ENCODE results near the gene SOHLH2. TPM values are rescaled to one million over a fixed set of nuclear protein-coding genes. Genes with fewer than 3 reads are reported as not detected.
A peak's percentile ranks its signal among the peaks of the same experiment; 100 is the strongest.

SOHLH2 gene
- total RNA-seq, 1 experiment from 2014 or later: 2.7 TPM

- Histone ChIP-seq H3K4me3 (no peak overlapping the region), H3K9me3 (replicated peaks) (no peaks in the 10 kb centered on the region), H3K4me1 (peaks cover 47% of the 10 kb centered on the region), H3K27me3 (no peaks in the 10 kb centered on the region), H3K36me3 (no peaks in the 10 kb centered on the region), H3K27ac (no peak overlapping the region)
- no peak for DNase-seq
These were observed 54.1 kb downstream of the SOHLH2 start for GRCh38 chr13:36160297-36160696.

DNA sequence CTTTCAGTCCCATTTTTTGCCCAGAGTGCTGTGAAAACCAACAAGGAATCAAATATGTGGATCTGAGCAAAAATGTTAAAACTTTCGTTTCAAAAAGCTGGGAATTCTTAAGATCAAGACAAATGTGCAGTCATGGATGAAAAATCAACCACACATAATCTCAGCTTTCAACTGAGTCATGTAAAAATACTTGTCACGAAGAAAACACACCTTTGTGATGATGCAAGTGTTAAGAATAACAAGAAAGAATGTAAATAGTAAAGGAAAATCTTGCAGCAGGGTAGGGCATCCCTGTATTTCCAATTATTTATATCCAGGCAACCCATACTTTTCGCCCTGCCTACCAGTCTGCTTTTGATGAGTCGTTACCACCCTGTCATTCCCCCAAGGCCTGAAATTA is 55.7 kb downstream of the SOHLH2 start:
- Histone ChIP-seq H3K4me1 (peaks cover 38% of the 10 kb centered on the region), H3K4me3 (no peak overlapping the region), H3K9me3 (replicated peaks) (no peaks in the 10 kb centered on the region), H3K27ac (no peak overlapping the region), H3K27me3 (no peaks in the 10 kb centered on the region), H3K36me3 (no peaks in the 10 kb centered on the region)
- no peak for DNase-seq

DNA sequence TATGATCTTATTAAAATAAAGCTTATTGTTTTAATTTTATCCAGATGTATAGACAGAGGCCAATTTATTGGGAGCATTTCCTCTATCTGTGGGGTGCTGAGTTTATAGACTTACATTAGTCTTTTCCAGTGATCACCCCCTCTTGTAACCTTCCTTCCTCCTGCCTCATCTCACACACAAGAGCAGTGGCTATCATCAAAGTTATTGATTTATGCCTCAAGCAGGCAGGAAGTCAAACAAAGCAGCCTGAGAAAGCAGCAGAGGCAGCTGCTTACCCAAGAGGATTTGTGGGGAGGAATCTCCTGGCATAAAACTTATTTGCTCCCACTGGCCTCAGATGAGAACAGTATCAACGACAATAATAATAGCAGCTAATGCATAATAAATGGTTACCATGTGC is 56.9 kb downstream of the SOHLH2 start:
- peaks cover 33% of the 10 kb centered on the region for H3K4me1 ChIP-seq
- H3K4me3 ChIP-seq: no peak overlapping the region
- H3K27ac ChIP-seq: no peak overlapping the region
- DNase-seq: peak in 1 of 2 experiments; percentile 52
- no peaks in the 10 kb centered on the region for H3K27me3 ChIP-seq
- no peaks in the 10 kb centered on the region for H3K9me3 ChIP-seq (replicated peaks)
- H3K36me3 ChIP-seq: no peaks in the 10 kb centered on the region

DNA sequence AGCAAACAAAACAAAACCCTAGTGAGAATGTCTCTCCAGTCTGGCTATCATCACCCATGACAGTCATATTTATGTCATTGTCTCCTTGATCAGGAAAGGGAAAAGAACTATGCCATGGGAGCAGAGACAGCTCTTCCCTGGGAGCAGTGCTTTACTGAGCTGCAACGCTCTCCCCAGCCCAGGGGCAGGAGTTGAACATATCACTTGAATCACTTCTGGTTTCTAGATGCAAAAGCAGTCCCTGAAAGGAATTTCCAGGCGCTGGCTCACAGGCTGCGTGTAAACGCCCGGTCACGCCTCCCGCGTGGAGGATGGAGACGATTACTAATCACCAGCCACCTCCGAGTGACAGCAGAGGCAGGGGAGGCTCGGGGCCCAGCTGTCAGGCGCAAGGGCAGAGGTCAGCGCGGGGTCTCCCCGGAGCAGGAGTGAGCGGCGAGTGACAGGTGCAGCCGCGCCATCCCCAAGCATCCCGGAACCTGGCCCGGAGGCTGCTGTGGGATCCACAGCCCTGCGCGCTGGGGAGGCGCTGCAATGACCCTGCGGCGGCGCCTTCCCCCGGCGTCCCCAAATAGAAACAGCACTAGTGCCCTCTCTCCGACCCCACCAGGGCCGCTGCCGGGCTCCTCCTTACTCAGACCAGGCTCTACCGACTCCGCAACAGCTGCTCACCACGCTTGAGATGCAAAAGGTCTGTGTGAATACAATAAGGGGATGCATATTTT is 59.6 kb downstream of the SOHLH2 start:
- Histone ChIP-seq H3K27ac (peak overlapping the region; percentile 89), H3K9me3 (replicated peaks) (peaks cover 3% of the 10 kb centered on the region; the same call in 1 of the 2 replicates), H3K4me3 (peak overlapping the region; percentile 46), H3K27me3 (no peaks in the 10 kb centered on the region), H3K4me1 (peaks cover 33% of the 10 kb centered on the region), H3K36me3 (no peaks in the 10 kb centered on the region)
- DNase-seq: peak; percentile 96 to 97

- no peaks in the 10 kb centered on the region for H3K36me3 ChIP-seq
- peaks cover 3% of the 10 kb centered on the region; the same call in 1 of the 2 replicates for H3K9me3 ChIP-seq (replicated peaks)
- H3K4me1 ChIP-seq: peaks cover 18% of the 10 kb centered on the region
- H3K4me3 ChIP-seq: no peak overlapping the region
- H3K27ac ChIP-seq: no peak overlapping the region
- peak; percentile 33 to 66 for DNase-seq
- no peaks in the 10 kb centered on the region for H3K27me3 ChIP-seq
These were observed 62.8 kb downstream of the SOHLH2 start for GRCh38 chr13:36151591-36151990.

- no peaks in the 10 kb centered on the region for H3K36me3 ChIP-seq
- no peak overlapping the region for H3K27ac ChIP-seq
- H3K4me1 ChIP-seq: peaks cover 2% of the 10 kb centered on the region; the same call in 1 of the 2 replicates
- H3K4me3 ChIP-seq: no peak overlapping the region
- peaks cover 3% of the 10 kb centered on the region; the same call in 1 of the 2 replicates for H3K9me3 ChIP-seq (replicated peaks)
- DNase-seq: no peak
- no peaks in the 10 kb centered on the region for H3K27me3 ChIP-seq
These were observed 65.9 kb downstream of the SOHLH2 start for GRCh38 chr13:36148446-36148845.

- peaks cover 2% of the 10 kb centered on the region; the same call in 1 of the 2 replicates for H3K4me1 ChIP-seq
- H3K36me3 ChIP-seq: no peaks in the 10 kb centered on the region
- H3K27me3 ChIP-seq: no peaks in the 10 kb centered on the region
- H3K27ac ChIP-seq: no peak overlapping the region
- peaks cover 3% of the 10 kb centered on the region; the same call in 1 of the 2 replicates for H3K9me3 ChIP-seq (replicated peaks)
- no peak overlapping the region for H3K4me3 ChIP-seq
- DNase-seq: no peak
These were observed 67.0 kb downstream of the SOHLH2 start for GRCh38 chr13:36147330-36147729.

GRCh38 chr13:36146511-36147269 is 67.7 kb downstream of the SOHLH2 start:
- H3K27me3 ChIP-seq: no peaks in the 10 kb centered on the region
- no peaks in the 10 kb centered on the region for H3K9me3 ChIP-seq (replicated peaks)
- no peaks in the 10 kb centered on the region for H3K36me3 ChIP-seq
- H3K27ac ChIP-seq: no peak overlapping the region
- H3K4me3 ChIP-seq: no peak overlapping the region
- peaks cover 2% of the 10 kb centered on the region; the same call in 1 of the 2 replicates for H3K4me1 ChIP-seq
- no peak for DNase-seq

DNA sequence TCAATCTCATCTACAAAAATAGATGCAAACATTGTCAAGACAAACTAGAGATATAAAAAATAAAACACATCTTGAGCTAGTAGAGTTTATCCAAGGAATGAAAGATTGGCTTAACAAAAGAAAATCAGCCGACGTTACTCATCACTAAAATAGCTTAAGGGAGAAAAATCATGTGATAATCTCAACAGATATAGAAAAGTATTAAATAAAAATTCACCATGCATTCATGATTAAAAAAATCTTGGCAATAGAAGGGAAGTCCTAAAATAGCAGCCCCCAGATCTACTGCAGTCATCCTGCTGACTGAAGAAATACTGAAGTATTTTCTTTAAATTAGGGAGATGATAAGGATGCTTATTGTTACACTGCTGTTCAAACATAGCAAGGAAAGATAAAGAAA is 70.6 kb downstream of the SOHLH2 start:
- Histone ChIP-seq H3K27me3 (no peaks in the 10 kb centered on the region), H3K27ac (no peak overlapping the region), H3K9me3 (replicated peaks) (no peaks in the 10 kb centered on the region), H3K4me1 (peaks cover 2% of the 10 kb centered on the region; the same call in 1 of the 2 replicates), H3K36me3 (no peaks in the 10 kb centered on the region), H3K4me3 (no peak overlapping the region)
- no peak for DNase-seq

- no peaks in the 10 kb centered on the region for H3K36me3 ChIP-seq
- no peaks in the 10 kb centered on the region for H3K27me3 ChIP-seq
- H3K27ac ChIP-seq: no peak overlapping the region
- no peaks in the 10 kb centered on the region for H3K9me3 ChIP-seq (replicated peaks)
- no peak for DNase-seq
- H3K4me3 ChIP-seq: no peak overlapping the region
- H3K4me1 ChIP-seq: no peaks in the 10 kb centered on the region
These were observed 71.6 kb downstream of the SOHLH2 start for GRCh38 chr13:36142735-36143134.

- Histone ChIP-seq H3K36me3 (no peaks in the 10 kb centered on the region), H3K27me3 (no peaks in the 10 kb centered on the region), H3K9me3 (replicated peaks) (no peaks in the 10 kb centered on the region), H3K4me1 (no peaks in the 10 kb centered on the region; the same call in 1 of the 2 replicates), H3K4me3 (no peak overlapping the region), H3K27ac (no peak overlapping the region)
- no peak for DNase-seq
These were observed 78.5 kb downstream of the SOHLH2 start for GRCh38 chr13:36135876-36136275.

DNA sequence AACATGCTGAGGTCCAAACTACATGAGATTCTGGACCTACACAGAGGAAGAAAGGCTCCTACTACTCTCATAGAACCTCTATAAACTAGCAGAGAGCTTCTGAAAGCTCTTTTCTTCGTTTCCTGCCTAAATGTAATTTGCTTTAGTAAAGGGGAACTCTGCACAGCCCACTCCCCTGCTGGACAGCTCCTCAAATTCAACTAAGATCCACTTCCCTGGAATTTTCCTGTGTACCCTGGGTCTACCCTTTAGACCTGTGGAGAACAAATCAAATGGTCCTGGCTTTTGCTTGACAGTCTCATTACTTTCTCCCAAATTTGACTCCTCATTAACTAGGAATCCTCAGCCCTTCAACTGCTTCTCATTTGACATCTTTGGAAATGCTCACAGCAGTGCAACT is 79.7 kb downstream of the SOHLH2 start:
- H3K36me3 ChIP-seq: no peaks in the 10 kb centered on the region
- peaks cover 8% of the 10 kb centered on the region; the same call in 1 of the 2 replicates for H3K27me3 ChIP-seq
- no peak for DNase-seq
- no peaks in the 10 kb centered on the region; the same call in 1 of the 2 replicates for H3K4me1 ChIP-seq
- H3K4me3 ChIP-seq: no peak overlapping the region
- H3K9me3 ChIP-seq (replicated peaks): no peaks in the 10 kb centered on the region
- H3K27ac ChIP-seq: no peak overlapping the region

- H3K27ac ChIP-seq: no peak overlapping the region
- H3K4me3 ChIP-seq: no peak overlapping the region
- DNase-seq: no peak
- H3K4me1 ChIP-seq: no peaks in the 10 kb centered on the region; the same call in 1 of the 2 replicates
- H3K36me3 ChIP-seq: no peaks in the 10 kb centered on the region
- no peaks in the 10 kb centered on the region for H3K9me3 ChIP-seq (replicated peaks)
- H3K27me3 ChIP-seq: peaks cover 11% of the 10 kb centered on the region
These were observed 80.3 kb downstream of the SOHLH2 start for GRCh38 chr13:36133950-36134626.

DNA sequence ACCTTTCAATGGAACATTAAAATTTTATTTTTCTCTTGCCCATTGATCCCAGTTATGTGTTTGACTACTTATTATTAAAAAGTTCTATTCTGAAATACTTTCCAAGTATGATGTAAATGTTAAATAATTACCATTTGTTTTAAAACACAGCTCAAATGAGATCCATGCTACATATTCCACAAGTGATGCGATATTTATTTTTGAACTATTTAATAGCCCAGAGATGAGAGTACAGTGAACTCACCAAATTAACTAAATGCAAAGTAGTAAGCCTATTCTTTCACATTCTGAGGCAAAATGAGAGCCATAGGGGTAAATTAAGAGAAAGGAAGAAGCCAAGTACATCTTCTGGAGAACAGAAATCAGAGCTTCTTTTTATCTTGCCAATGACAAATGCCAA is 82.0 kb downstream of the SOHLH2 start:
- Histone ChIP-seq H3K4me1 (no peaks in the 10 kb centered on the region; the same call in 1 of the 2 replicates), H3K27ac (no peak overlapping the region), H3K9me3 (replicated peaks) (no peaks in the 10 kb centered on the region), H3K27me3 (peaks cover 11% of the 10 kb centered on the region), H3K4me3 (no peak overlapping the region), H3K36me3 (no peaks in the 10 kb centered on the region)
- no peak for DNase-seq

DNA sequence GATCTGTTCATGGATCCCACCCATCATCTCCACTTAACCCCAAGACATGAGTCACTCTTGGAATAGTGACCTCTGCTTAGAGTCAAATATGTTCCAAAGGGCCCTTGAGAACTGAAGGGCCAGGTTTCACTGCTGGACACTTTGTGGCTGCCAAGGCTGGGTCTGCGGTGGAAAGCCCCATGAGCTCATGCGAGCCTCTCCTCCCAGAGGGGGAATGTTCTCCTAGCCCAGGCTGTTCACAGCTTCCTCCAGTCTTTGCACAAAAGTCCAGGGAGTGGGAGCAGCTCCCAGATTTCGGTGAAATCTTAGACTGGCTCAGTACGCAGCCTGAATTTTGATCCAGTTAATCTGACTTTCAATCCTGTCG is 82.4 kb downstream of the SOHLH2 start:
- H3K4me1 ChIP-seq: no peaks in the 10 kb centered on the region; the same call in 1 of the 2 replicates
- H3K36me3 ChIP-seq: no peaks in the 10 kb centered on the region
- peak; percentile 10 to 28 for DNase-seq
- peak overlapping the region; percentile 59; the same call in 1 of the 2 replicates for H3K4me3 ChIP-seq
- no peak overlapping the region for H3K27ac ChIP-seq
- no peaks in the 10 kb centered on the region for H3K9me3 ChIP-seq (replicated peaks)
- peaks cover 11% of the 10 kb centered on the region for H3K27me3 ChIP-seq
